IPS-20b (cell line): ENCODE data around the gene FHOD1.

ENCODE experiments used
- H3K27ac ChIP-seq: one replicate; pipeline ENCODE4 v1.5.1; 2013; ENCODE audit warnings: low read length
- H3K27me3 ChIP-seq: 2 replicates; pipeline ENCODE4 v1.6.1; 2013; ENCODE audit warnings: mild to moderate bottlenecking, low read length, inconsistent platforms; ENCODE audit not compliant: insufficient read depth
- H3K36me3 ChIP-seq: 2 replicates; pipeline ENCODE4 v1.6.1; 2013; ENCODE audit warnings: low read depth, mild to moderate bottlenecking, inconsistent platforms, low read length, moderate library complexity; ENCODE audit not compliant: insufficient read depth
- H3K4me1 ChIP-seq: 2 replicates; pipeline ENCODE4 v1.6.1; 2013; ENCODE audit warnings: mild to moderate bottlenecking, control low read depth, inconsistent platforms, low read length, moderate library complexity; ENCODE audit not compliant: insufficient read depth
- H3K4me3 ChIP-seq: 2 replicates; pipeline ENCODE4 v1.5.1; 2013; ENCODE audit warnings: mild to moderate bottlenecking, low read length, inconsistent platforms
- H3K9ac ChIP-seq: 2 replicates; pipeline ENCODE4 v1.6.1; 2013; ENCODE audit warnings: low read depth, mild to moderate bottlenecking, inconsistent platforms, low read length, moderate library complexity
- H3K9me3 ChIP-seq: 2 replicates; pipeline ENCODE4 v1.6.1; 2013; ENCODE audit warnings: mild to moderate bottlenecking, low read depth, low read length, inconsistent platforms; ENCODE audit not compliant: insufficient read depth

Gene FHOD1

GRCh38 chr16:67282447-67282805 is 35.1 kb upstream of the FHOD1 start:
- Histone ChIP-seq H3K27ac (no peak overlapping the region), H3K4me3 (no peak overlapping the region), H3K27me3 (peaks cover 25% of the 10 kb centered on the region), H3K4me1 (no peaks in the 10 kb centered on the region), H3K9ac (no peak overlapping the region), H3K9me3 (no peaks in the 10 kb centered on the region), H3K36me3 (no peaks in the 10 kb centered on the region)

- H3K9ac ChIP-seq: no peak overlapping the region
- H3K27me3 ChIP-seq: peaks cover 25% of the 10 kb centered on the region
- H3K9me3 ChIP-seq: no peaks in the 10 kb centered on the region
- H3K4me3 ChIP-seq: no peak overlapping the region
- no peaks in the 10 kb centered on the region for H3K4me1 ChIP-seq
- no peak overlapping the region for H3K27ac ChIP-seq
- no peaks in the 10 kb centered on the region for H3K36me3 ChIP-seq
These were observed 34.5 kb upstream of the FHOD1 start for GRCh38 chr16:67281536-67282446.

GRCh38 chr16:67280090-67281015 is 33.1 kb upstream of the FHOD1 start:
- H3K27me3 ChIP-seq: peaks cover 25% of the 10 kb centered on the region
- H3K9me3 ChIP-seq: no peaks in the 10 kb centered on the region
- H3K27ac ChIP-seq: no peak overlapping the region
- no peak overlapping the region for H3K4me3 ChIP-seq
- H3K4me1 ChIP-seq: no peaks in the 10 kb centered on the region
- H3K36me3 ChIP-seq: no peaks in the 10 kb centered on the region
- no peak overlapping the region for H3K9ac ChIP-seq

DNA sequence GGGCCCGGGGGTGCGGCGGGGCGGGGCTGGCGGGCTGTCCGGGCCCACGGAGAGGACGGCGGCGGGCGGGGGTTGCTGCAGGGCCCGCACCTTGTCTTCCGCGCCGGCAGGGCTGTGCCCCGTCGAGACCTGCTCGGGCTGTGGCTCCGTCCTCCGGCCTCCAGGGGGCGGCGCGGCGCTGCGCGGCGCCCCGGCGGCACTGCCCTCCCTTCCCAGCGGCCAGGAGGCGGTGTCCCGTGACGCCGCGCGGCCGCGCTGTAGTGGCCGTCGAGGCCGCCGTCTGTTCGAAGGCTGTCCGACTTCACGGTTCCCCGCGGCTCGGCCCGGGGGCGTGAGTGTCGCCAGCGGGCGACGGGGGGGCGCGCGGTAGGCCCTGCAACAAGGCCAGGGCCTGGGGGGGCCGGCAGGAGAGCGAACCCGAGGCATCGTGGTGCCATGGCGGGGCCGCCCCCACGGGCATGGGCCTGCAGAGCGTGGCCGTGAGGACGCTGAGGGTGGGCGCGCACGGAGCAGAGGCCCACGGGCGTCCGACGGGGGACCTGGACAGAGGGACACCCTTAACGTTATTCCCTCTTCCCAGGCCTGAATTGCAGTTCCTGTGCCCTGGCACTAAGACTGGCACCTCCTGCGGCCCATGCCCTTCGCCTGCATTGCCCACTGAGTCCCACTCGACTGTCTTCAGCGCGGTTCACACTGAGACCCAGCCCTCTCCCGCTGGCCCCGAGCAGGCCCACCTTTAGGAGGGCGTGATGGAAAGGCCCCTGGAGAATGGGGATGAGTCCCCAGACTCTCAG is 32.2 kb upstream of the FHOD1 start, which contains the start of gene PLEKHG4:
Gene PLEKHG4 (plus strand): TSS at position 237 of the 794 bp plus-strand sequence. CDS start 513 bp downstream, at position 750.
- H3K9me3 ChIP-seq: no peaks in the 10 kb centered on the region
- no peaks in the 10 kb centered on the region for H3K4me1 ChIP-seq
- no peak within 1 kb of the TSS for H3K27ac ChIP-seq
- no peak within 1 kb of the TSS for H3K9ac ChIP-seq
- H3K4me3 ChIP-seq: peak within 1 kb of the TSS; percentile 61
- peaks cover 25% of the 10 kb centered on the region for H3K27me3 ChIP-seq
- H3K36me3 ChIP-seq: no peaks in the 10 kb centered on the region

GRCh38 chr16:67278773-67279295 is 31.6 kb upstream of the FHOD1 start:
- no peak overlapping the region for H3K27ac ChIP-seq
- peaks cover 25% of the 10 kb centered on the region for H3K27me3 ChIP-seq
- H3K36me3 ChIP-seq: no peaks in the 10 kb centered on the region
- no peaks in the 10 kb centered on the region for H3K4me1 ChIP-seq
- no peaks in the 10 kb centered on the region for H3K9me3 ChIP-seq
- H3K4me3 ChIP-seq: peak overlapping the region; percentile 61
- no peak overlapping the region for H3K9ac ChIP-seq

DNA sequence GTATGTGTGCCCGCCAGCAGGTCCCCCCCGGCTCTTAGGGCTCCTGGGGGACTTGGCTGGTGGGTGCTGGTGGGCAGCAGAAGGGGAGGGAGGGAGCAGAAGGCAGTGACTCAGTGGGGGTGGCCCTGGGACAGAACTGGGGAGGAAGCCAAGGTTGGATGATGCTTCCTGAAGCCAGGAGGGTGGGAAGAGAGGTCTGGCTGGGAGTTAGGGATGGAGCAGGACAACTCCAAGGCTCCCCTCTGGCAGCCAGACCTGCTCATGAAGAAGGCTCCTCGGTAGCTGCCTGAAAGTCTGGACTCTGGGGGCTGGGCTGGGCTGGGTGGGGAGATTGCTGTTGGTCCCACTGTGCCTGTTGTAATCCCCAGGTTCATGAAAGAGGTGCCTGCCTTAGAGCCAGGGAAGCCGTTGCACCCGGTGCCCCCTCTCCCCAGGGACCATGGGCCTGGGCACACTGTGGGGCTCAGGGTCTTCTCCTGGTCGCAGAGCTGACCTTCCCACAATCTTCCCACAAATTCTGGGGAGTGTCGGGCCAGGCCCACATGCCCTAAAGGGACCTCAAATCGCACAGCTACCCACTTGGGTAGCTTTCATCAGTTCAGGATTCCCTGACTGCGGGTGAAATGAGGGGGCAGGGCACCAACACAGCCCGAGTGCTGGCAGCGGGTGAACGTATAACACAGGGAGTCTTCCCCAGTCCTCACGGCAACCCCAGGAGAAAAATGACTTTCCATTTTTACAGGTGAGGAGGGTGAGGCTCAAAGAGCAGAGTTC is 30.9 kb upstream of the FHOD1 start:
- H3K4me1 ChIP-seq: no peaks in the 10 kb centered on the region
- peak overlapping the region; percentile 61; the same call in 1 of the 2 replicates for H3K4me3 ChIP-seq
- H3K9ac ChIP-seq: no peak overlapping the region
- no peaks in the 10 kb centered on the region for H3K36me3 ChIP-seq
- peaks cover 25% of the 10 kb centered on the region for H3K27me3 ChIP-seq
- H3K27ac ChIP-seq: no peak overlapping the region
- H3K9me3 ChIP-seq: no peaks in the 10 kb centered on the region

DNA sequence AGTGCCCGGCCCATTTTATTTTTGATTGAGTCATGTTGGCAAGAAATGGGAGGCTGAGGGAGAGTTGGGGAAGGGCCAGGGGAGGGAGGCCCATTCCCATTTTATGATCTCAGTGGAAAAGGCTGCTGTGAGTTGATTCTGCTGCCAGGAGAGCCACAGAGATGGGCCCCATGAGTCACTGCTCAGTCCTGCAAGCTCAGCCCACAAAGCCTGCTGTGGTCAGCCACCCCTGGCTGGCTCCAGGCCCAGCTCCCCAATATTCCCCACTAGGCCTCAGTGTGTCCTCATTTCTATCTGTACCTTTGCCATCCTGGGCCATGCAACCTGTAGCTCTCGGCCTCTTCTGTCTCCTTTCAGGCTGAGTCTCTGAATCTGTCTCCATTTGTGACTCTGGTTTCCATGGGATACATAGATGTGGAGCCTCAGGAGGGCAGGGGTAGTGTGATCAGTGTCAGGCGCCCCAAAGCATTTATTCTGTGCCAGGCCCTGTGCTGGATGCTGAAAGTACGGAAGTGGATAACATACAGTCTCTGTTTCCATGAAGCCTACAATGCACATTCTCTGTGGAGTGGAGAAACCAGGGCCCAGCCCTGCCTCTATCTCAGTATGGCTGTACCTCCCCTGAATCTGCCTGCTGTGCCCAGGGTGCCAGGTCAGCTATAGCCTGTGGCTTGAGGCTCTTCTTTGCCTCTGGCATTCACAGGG is 30.2 kb upstream of the FHOD1 start:
- Histone ChIP-seq H3K4me3 (no peak overlapping the region), H3K27ac (no peak overlapping the region), H3K36me3 (no peaks in the 10 kb centered on the region), H3K9ac (no peak overlapping the region), H3K27me3 (peaks cover 25% of the 10 kb centered on the region), H3K4me1 (no peaks in the 10 kb centered on the region), H3K9me3 (no peaks in the 10 kb centered on the region)

GRCh38 chr16:67275321-67275720 is 28.0 kb upstream of the FHOD1 start:
- Histone ChIP-seq H3K9ac (no peak overlapping the region), H3K9me3 (no peaks in the 10 kb centered on the region), H3K27ac (no peak overlapping the region), H3K36me3 (no peaks in the 10 kb centered on the region), H3K27me3 (peaks cover 19% of the 10 kb centered on the region), H3K4me1 (no peaks in the 10 kb centered on the region), H3K4me3 (no peak overlapping the region)

GRCh38 chr16:67271446-67271845 is 24.2 kb upstream of the FHOD1 start:
- H3K36me3 ChIP-seq: no peaks in the 10 kb centered on the region
- 0 out of 2 replicates have a peak, but pooled peaks cover 3% of the 10 kb centered on the region for H3K4me1 ChIP-seq
- H3K27me3 ChIP-seq: no peaks in the 10 kb centered on the region
- H3K9ac ChIP-seq: no peak overlapping the region
- H3K27ac ChIP-seq: no peak overlapping the region
- no peaks in the 10 kb centered on the region for H3K9me3 ChIP-seq
- no peak overlapping the region for H3K4me3 ChIP-seq

DNA sequence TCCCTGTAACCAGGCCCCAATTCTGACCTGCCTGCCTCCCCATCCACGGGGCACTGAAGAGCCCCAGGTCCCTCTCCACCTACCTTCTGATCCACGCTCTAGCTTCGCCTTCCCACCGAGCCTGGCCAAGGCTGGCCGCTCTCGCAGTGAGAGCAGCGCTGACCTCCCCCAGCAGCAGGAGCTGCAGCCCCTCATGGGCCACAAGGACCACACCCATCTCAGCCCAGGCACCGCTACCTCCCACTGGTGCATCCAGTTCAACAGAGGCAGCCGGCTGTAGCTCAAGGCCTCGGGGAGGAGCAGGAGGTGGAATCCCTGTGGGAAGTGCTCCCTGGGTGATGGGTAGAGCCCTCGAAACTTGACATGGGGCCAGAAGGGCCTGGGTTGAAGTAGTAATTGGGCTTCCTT is 23.7 kb upstream of the FHOD1 start:
- no peak overlapping the region for H3K9ac ChIP-seq
- H3K27me3 ChIP-seq: no peaks in the 10 kb centered on the region
- no peaks in the 10 kb centered on the region for H3K36me3 ChIP-seq
- H3K4me3 ChIP-seq: no peak overlapping the region
- H3K4me1 ChIP-seq: 0 out of 2 replicates have a peak, but pooled peaks cover 3% of the 10 kb centered on the region
- no peak overlapping the region for H3K27ac ChIP-seq
- no peaks in the 10 kb centered on the region for H3K9me3 ChIP-seq
